HG02973 (cell line): ENCODE results near the gene SLC34A1.
A peak's percentile ranks its signal among the peaks of the same experiment; 100 is the strongest.
"Not testable (repeated sequence)": the region's sequence is repeated elsewhere in the genome, so short reads cannot be mapped to it uniquely, and the experiment has no call there.

Source experiments
- ATAC-seq: cut with Tn5 transposase; IDR thresholded peaks from one replicate; pipeline ENCODE4 v1.9.1; 2021; ENCODE audit warnings: moderate library complexity; ENCODE audit not compliant: unreplicated experiment

Gene SLC34A1, protein sequence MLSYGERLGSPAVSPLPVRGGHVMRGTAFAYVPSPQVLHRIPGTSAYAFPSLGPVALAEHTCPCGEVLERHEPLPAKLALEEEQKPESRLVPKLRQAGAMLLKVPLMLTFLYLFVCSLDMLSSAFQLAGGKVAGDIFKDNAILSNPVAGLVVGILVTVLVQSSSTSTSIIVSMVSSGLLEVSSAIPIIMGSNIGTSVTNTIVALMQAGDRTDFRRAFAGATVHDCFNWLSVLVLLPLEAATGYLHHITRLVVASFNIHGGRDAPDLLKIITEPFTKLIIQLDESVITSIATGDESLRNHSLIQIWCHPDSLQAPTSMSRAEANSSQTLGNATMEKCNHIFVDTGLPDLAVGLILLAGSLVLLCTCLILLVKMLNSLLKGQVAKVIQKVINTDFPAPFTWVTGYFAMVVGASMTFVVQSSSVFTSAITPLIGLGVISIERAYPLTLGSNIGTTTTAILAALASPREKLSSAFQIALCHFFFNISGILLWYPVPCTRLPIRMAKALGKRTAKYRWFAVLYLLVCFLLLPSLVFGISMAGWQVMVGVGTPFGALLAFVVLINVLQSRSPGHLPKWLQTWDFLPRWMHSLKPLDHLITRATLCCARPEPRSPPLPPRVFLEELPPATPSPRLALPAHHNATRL

DNA sequence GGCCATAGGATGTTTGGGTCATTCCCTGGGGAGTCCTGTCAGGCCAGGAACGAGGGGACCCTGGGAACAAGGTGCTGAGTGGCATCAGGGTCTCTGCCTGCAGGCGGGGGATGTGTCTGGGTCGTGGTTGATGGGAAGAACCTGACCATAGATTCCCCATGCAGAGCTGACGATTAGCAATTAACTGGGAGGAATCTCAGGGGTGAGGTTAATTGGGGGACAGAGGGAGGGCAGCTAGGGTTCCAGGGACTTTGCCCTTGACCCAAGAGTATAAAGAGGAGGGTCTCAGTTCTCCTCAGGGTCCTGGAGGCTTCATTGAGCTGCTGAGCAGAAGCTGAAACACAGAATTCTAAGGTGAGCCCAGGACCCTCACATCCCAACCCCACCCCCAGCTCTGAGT, at the start of gene SLC34A1:
Gene SLC34A1, plus strand, starts transcription at position 301 of the 400 bp plus-strand sequence. CDS start 1,308 bp downstream, outside the sequence.
- no peak for ATAC-seq

DNA sequence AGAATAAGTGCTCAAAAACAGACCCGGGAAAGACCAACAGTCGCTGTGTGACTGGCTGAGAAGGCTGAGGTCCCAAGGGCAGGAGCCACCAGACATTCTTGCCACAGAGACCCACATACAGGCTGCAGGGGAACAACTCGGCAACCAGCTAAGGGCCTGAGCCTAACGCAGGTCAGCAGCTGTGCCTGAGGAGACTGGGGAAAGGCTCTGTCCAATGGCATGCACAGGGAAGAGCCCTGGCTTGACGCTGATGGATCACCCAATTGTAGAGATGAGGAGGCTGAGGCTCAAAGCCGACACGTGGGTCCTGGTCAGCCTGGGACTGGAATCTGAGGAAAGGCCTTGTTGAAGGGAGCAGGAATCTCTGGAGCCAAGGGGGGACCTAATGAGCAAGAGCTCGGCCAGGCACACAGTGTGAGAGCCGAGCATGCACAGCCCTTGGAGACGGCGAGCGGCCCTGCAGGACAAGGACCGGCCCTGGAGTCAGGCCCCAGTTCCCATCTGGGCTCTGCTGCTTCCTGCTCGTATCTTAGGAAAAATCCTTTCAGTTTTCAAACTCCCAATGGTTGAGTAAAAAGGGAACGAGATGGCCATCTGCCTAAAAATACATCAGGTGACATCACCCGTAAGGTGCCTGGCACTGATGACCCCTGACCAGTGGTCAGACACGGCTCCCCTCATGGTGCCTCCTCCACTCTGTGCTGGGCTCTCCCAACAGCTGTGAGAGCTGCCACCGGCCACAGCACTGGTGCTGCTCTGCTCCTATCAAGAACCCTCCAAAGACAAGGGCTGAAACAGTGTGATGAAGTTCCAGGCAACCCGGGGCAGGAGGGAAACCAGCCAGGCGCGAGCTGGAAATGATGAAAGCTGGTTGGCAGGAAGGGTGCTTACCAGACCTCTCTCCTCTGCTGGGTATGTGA, 49.2 kb upstream of the SLC34A1 start:
- ATAC-seq = no peak

DNA sequence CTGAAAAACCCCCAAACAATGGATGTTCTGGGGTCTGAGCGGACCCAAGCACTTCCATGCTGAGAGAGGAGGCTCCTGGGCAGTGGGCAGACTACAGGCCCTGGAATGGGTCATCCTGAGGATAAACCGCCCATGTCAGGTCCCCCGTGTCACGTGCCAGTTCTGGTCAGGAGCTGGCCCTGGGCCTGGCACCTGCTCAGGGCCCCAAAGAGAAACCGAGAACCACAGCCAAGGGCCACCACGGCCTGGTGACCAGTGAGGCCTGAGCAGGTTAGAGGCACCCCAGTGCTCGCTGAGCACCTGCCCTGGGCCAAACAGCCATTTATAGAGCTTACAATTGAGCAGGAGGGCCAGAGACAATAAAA, 48.6 kb upstream of the SLC34A1 start:
- no peak for ATAC-seq

GRCh38 chr5:177336112-177336511, 48.1 kb upstream of the SLC34A1 start:
- ATAC-seq = no peak

DNA sequence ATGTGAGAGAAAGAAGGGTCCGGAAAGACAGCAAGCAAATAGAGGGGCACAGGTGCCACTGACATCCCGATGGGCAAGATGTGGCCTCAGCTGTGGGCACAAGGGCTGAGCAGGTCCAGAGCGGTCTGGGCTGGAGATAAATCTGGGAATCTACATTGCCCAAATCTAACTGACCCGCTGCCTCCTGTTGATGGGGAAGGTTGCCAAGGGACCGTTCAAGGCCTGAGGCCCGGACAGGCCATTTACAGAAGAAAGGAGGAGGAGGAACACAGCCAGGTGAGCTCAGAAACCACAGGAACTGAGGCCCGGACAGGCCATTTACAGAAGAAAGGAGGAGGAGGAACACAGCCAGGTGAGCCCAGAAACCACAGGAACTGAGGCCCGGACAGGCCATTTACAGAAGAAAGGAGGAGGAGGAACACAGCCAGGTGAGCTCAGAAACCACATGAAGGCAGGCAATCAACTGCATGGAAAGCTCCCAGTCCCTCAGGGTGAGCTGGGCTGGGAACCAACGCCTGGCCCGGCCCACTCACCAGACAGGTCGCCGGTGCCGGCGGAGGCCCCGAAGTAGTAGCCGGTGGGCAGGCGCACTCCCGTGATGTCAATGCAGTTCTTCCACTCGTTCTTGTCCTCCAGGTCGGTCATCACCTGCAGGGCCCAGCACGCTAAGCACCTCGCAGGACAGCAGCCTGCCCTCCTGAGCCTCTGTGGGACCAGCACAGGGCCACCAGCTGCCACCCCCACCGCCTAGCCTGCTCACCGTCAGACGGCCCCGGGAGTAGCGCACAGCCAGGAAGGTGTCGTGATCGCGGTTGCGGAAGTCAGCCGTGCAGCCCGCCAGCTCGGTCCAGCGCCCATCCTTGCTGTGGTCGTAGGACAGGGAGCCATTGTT, 47.4 kb upstream of the SLC34A1 start:
- no peak for ATAC-seq

DNA sequence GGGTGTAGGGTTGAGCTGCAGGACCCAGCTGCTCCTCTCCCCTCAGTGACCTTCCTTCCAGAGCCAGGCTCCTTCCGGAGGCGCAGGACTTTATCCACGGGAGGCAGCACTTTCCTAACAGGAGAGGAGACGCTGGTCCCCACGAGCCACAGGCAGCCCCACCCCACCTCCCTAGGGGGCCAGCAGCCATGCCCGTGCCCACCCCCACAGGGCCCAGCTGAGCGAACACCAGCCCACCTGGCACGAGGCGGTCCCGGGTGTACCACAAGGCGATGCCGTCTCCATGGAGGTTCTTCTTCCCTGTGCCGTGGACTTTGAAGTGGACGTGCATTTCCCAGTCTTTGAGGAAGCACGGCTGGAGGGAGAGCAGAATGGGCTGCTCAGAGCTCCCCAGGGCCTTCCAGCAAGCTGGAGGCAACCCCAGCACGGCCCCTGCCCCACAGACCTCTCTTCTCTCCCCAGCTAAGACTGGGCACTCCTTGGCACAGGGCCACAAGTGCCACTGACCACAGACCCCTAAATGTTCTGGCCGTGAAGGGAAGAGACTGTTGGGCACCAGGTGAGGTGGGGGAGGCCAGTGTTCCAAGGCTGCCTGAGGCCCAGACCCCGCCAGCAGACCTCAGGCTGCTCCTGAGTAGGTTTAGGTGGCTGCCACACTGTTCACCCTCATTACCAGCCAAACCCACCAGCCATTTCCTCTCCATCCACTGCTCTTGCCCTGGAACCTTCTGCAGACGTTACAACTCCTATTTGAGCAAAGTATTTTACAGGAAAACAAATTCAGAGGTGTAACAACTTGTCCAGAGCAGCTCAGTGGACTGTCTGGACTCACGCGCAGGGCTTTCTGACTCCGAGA, 45.8 kb upstream of the SLC34A1 start:
- no peak for ATAC-seq

DNA sequence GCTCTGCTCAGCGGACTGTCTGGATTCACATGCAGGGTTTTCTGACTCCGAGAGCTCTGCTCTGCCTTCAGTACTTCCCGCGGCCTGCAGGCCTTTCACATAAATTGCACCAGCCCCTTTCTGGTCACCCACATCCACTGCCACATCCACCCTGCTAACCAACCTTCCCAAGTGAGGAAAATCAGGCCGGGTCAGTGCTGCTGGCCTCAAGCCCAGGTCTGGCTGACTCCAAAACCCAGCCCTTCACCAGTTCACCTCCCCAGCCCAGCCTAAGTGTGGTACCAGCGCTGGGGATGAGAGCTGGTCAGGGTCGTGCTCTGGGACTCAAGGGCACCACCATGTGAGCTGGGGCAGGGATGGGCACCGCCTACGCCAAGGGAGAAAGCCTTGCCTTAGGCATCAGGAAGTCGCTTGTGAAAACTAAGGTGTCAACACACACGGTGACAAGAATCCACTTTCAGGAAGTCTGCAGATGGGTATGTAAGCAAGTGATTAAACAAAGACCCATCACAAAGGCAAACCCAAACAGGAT, 45.1 kb upstream of the SLC34A1 start:
- no peak for ATAC-seq

DNA sequence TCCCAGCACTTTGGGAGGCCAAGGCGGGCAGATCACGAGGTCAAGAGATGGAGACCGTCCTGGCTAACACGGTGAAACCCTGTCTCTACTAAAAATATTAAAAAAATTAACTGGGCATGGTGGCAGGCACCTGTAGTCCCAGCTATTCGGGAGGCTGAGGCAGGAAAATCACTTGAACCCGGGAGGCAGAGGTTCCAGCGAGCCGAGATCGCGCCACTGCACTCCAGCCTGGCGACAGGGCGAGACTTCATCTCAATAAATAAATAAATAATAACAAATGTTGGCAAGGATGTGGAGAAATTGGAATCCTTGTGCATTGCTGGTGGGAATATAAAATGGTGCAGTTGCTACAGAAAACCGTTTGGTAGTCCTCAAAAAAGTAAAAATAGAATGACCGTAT, 41.2 kb upstream of the SLC34A1 start:
- not testable (repeated sequence) for ATAC-seq

DNA sequence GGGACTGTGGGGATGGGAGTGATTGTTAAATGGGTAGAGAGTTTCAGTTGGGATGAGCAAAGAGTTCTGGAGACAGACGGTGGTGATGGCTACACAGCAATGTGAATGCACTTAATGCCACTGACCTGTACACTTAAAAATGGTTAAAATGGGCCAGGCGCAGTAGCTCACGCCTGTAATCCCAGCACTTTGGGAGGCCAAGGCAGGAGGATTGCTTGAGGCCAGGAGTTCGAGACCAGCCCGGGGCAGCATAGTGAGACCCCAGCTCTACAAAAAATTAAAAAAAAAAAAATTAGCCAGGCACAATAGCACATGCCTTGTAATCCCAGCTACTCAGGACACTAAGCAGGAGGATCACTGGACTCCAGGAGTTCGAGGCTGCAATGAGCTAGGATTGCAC, 40.5 kb upstream of the SLC34A1 start:
- ATAC-seq = no peak

- no peak for ATAC-seq
These were observed 39.3 kb upstream of the SLC34A1 start for GRCh38 chr5:177344891-177345290.

DNA sequence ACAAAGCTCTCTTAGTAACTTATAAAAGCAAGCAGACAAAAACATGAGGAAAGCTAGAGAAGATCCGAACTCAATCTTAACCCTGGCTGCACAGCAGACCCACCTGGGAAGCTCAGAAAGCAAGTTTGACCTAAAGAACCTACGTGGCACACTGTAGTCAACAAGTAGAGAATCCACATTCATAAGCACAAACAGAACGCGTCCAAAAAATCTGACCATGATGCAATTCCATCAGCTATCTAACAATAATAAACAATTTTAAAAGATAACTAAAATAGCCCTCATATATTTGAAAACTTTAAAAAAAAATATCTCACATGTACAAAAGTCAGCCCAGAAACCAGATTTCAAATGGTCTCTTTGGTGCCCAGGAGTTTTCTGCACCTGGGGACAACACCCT, 37.4 kb upstream of the SLC34A1 start:
- ATAC-seq = no peak

- no peak for ATAC-seq
These were observed 36.5 kb upstream of the SLC34A1 start for GRCh38 chr5:177347699-177348098.

GRCh38 chr5:177349362-177349647, 34.9 kb upstream of the SLC34A1 start:
- ATAC-seq = no peak

- no peak for ATAC-seq
These were observed 34.5 kb upstream of the SLC34A1 start for GRCh38 chr5:177349762-177350161.

GRCh38 chr5:177350776-177351391, 33.4 kb upstream of the SLC34A1 start:
- no peak for ATAC-seq

DNA sequence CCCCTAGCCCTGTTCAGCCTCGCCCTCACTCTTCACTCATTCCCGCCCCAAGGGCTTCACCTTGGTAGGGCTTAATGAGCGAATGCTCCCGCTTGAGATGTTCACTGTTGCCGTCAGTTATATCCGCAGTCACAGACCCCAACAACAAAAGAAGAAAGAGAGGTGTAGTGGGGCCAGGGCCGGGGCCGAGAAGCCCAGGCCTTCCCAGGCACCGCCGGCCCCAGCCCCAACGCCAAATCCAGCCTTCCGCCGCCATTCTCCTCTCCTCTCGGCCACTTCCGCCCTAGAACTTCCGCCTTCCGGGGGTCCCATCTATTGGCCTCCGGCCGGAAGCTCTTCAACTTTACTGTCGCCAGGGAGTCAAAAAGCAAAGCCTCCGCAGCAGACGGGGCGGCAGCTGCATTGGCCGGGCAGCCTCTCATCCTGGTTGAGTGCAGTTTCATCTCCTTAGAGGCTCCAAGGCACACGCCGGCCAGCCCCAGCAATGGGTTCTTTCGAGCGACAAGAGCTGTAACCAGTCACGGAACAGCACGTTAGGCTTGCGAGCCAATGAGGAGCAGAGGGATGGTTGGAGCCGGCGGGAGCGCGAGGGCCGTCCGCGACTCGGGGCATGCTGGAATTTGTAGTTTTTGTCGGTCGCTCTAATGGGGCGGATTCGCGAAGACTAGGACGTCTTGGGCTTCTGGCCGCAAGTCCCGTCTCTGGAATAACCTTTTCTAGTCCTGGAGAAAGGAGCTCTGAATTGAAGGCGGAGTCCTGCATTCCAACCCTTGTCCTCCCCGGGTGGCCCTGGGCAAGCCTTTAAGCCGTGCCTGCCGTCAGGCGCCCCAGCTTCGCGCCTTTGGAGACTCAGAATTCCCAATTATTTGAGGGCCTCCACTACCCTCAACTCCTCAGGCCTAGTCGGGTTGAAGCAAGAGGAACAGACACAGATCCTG, 32.6 kb upstream of the SLC34A1 start, which contains the start of gene LMAN2:
Gene LMAN2, minus strand, starts transcription at position 277 of the 938 bp plus-strand sequence. Its CDS starts 21 bp downstream, at position 256.
- peak; percentile 82 for ATAC-seq

DNA sequence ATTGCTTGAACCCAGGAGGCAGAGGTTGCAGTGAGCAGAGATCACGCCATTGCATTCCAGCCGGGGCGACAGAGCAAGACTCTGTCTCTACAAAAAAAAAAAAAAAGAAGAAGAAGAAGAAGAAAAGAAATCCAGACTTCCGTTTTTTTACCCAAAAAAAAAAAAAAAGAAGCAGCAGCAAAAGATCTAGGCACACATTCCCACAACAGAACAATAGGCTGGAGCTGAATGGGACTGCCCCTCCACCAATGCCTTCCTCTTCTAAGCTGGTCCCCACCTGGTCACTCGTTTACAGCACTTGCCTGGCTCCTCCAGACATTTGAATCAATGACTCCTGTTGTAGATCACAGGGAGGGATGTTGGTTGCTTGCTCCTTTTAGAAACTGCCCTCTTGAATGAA, 31.1 kb upstream of the SLC34A1 start:
- ATAC-seq = no peak

GRCh38 chr5:177354256-177354655, 30.0 kb upstream of the SLC34A1 start:
- ATAC-seq = no peak
